ENCODE results near the gene CCDC158.
"Not testable (repeated sequence)": the region's sequence is repeated elsewhere in the genome, so short reads cannot be mapped to it uniquely, and the experiment has no call there.

The CCDC158 gene

DNA sequence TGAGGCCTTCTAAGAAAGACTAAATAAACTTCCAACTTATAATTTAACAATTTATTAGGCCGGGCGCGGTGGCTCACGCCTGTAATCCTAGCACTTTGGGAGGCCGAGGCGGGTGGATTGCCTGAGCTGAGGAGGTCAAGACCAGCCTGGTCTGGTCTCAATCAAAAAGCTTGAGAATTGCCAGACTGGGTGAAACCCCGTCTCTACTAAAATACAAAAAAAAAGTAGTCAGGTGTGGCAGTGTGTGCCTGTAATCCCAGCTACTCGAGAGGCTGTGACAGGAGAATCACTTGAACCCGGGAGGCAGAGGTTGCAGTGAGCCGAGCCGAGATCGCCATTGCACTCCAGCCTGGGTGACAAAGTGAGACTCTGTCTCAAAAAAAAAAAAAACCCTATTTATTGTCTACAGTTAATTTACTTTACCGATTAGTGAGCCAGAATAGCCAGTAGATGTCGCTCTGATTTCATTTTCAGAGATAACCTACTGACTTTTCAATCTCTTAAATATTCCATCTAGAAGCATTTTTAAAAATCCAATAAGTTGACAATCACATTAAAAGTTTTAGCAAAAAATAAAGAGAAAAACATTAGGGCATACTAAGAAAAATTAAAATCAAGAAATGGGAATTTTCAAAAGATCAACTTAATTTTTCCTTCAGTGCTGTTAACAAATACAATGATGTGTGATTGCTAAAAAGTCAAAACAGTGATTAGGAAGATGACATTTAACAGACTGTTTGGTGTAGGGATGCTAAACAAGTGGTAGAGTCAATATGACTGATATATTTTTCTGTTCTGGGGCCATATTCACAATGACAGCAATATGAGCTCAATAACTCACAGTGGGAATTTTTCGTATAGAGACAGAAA, 9.8 kb upstream of the CCDC158 start:
- no peak for DNase-seq (ENCODE audit: low read depth)
- TF ChIP-seq, protein P1, sequence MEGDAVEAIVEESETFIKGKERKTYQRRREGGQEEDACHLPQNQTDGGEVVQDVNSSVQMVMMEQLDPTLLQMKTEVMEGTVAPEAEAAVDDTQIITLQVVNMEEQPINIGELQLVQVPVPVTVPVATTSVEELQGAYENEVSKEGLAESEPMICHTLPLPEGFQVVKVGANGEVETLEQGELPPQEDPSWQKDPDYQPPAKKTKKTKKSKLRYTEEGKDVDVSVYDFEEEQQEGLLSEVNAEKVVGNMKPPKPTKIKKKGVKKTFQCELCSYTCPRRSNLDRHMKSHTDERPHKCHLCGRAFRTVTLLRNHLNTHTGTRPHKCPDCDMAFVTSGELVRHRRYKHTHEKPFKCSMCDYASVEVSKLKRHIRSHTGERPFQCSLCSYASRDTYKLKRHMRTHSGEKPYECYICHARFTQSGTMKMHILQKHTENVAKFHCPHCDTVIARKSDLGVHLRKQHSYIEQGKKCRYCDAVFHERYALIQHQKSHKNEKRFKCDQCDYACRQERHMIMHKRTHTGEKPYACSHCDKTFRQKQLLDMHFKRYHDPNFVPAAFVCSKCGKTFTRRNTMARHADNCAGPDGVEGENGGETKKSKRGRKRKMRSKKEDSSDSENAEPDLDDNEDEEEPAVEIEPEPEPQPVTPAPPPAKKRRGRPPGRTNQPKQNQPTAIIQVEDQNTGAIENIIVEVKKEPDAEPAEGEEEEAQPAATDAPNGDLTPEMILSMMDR (conservative IDR thresholded peaks at IDR 0.05; ENCODE audit: low read depth, low read length): peak; percentile 64
- H3K4me3 ChIP-seq (ENCODE audit: low read length): peak overlapping the region; percentile 13

DNA sequence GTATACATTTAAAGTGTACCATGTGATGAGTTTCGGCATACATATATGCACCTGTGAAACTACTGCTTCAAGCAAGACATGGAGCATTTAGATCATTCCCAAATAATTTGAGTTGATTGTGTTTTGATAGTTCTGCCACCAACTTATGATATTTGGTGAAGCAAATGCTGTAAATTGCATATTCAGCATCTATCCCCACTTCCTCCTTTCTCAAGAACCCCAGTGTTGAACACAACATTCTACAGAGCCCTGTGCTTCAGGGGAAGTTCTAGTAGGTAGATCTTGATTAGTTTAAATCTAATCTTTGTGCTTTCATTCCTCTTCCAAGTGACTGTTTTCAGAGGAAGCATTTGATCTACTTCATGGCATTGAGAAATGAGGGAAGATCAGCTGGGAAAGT, 8.7 kb upstream of the CCDC158 start:
- no peak for DNase-seq (ENCODE audit: low read depth)
- H3K4me3 ChIP-seq (ENCODE audit: low read length): no peak overlapping the region
- TF ChIP-seq, protein P1 (conservative IDR thresholded peaks at IDR 0.05; ENCODE audit: low read depth, low read length): no peak

DNA sequence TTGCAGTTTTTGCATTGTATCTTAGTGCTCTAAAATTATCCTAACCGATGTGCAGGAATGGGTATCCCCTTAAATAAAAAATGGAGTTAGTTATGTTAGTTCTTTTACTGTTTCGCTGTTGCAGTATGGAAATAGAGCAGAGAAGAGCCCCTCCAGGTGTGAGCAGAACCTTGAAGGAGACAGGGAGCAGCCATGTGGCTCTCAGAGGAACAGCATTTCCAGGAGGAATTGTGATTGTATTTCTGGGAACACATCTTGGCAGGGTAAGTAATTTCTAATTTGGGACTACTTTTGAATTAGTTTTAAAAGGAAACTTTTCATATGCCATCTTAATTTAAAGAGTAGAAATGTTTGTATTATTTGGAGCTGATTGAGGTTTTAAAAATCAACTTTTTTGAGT, 5.3 kb upstream of the CCDC158 start:
- no peak for DNase-seq (ENCODE audit: low read depth)
- no peak overlapping the region for H3K4me3 ChIP-seq (ENCODE audit: low read length)
- TF ChIP-seq, protein P1 (conservative IDR thresholded peaks at IDR 0.05; ENCODE audit: low read depth, low read length): peak; percentile 21

DNA sequence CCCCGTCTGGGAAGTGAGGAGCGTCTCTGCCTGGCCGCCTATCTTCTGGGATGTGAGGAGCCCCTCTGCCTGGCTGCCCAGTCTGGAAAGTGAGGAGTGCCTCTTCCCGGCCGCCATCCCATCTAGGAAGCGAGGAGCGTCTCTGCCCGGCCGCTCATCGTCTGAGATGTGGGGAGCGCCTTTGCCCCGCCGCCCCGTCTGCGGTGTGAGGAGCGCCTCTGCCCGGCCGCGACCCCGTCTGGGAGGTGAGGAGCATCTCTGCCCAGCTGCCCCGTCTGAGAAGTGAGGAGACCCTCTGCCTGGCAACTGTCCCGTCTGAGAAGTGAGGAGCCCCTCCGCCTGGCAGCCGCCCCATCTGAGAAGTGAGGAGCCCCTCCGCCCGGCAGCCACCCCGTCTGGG, 2.2 kb upstream of the CCDC158 start:
- not testable (repeated sequence) for H3K4me3 ChIP-seq (ENCODE audit: low read length); DNase-seq (ENCODE audit: low read depth)

DNA sequence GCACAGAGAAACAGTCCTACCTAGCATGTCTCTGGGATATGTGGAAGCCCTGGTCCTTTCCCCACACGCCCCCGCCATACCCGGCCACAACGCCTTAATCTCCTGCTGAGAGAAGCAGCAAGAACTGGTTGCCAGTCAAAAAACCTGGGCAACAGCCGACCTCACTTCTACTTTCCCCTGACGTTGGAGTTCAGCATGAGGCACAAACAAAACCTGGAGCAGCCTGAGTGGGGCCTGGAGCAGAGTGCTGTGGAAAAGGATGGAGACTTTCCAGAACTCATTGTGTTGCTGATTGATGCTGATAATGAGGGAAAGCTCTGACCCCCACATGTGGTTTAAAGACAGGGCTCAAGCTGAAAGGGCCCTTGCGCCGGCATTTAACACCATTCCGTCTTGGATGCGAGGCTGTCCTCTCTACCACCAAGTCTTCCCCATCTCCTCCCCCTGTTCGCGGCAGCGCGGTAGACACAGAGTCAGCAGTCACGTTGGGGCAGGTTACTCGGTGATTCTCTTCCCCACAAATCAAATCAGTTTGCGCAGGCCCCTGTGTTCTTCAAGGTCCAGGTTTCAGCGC, 666 bp downstream of the CCDC158 start:
- H3K4me3 ChIP-seq (ENCODE audit: low read length): peak overlapping the region; percentile 48
- TF ChIP-seq, protein P1 (conservative IDR thresholded peaks at IDR 0.05; ENCODE audit: low read depth, low read length): no peak
- no peak for DNase-seq (ENCODE audit: low read depth)

DNA sequence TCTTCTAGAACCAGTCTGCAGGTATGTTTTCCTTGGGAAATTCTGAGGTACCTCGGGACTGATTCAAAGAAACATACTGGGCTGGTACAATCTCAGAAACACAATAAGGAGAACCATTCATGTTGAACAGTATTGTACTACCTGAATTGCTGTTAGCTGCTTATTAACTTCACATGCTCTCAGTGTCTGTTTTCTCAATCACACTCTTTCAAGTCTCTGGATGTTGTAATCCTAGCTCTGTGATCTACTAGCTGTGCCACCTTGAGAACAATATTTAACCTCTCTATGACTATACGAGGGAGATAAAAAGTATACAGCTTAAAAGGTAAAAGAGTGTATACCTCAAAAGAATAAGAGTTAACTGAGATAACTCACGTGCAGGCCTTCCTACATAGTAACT, 10.3 kb downstream of the CCDC158 start:
- no peak for DNase-seq (ENCODE audit: low read depth)
- TF ChIP-seq, protein P1 (conservative IDR thresholded peaks at IDR 0.05; ENCODE audit: low read depth, low read length): no peak
- H3K4me3 ChIP-seq (ENCODE audit: low read length): no peak overlapping the region

DNA sequence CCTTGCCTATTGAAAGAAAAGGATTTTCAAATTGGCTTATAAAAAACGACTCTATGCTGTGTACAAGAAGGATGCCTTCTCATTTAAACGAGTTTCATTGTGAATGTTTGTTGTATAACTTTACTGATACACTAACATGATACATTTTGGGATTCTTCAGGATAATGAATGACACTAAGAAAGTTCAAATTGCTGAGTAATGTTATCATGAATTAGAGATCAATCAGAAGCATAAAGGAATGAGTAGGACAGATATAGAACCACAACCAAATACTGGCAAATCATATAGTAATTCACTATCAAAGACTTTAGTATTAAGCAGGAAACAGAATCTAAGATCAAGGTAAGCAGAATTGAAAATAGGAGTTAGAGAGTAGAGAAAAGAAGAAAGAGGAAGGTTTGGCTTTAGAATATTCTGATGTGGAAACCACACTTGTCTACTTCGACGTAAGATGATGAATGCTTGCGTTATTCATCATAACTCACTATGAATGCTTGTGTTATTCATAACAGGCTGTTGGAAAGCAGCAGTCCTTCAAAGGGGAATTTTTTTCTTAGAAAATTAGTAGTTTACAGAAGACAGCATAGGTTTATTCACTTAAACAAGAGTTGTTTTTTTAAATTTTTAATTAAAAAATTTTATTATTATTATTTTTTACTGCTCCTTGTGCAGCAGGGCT, 13.4 kb downstream of the CCDC158 start:
- TF ChIP-seq, protein P1 (conservative IDR thresholded peaks at IDR 0.05; ENCODE audit: low read depth, low read length): no peak
- no peak overlapping the region for H3K4me3 ChIP-seq (ENCODE audit: low read length)
- DNase-seq (ENCODE audit: low read depth): no peak

All from retinal pigment epithelial cell (primary cell).